Measurements from ENCODE around the gene ACAA1.
"Not testable (repeated sequence)": the region's sequence is repeated elsewhere in the genome, so short reads cannot be mapped to it uniquely, and the experiment has no call there.

ACAA1 gene, protein sequence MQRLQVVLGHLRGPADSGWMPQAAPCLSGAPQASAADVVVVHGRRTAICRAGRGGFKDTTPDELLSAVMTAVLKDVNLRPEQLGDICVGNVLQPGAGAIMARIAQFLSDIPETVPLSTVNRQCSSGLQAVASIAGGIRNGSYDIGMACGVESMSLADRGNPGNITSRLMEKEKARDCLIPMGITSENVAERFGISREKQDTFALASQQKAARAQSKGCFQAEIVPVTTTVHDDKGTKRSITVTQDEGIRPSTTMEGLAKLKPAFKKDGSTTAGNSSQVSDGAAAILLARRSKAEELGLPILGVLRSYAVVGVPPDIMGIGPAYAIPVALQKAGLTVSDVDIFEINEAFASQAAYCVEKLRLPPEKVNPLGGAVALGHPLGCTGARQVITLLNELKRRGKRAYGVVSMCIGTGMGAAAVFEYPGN

DNA sequence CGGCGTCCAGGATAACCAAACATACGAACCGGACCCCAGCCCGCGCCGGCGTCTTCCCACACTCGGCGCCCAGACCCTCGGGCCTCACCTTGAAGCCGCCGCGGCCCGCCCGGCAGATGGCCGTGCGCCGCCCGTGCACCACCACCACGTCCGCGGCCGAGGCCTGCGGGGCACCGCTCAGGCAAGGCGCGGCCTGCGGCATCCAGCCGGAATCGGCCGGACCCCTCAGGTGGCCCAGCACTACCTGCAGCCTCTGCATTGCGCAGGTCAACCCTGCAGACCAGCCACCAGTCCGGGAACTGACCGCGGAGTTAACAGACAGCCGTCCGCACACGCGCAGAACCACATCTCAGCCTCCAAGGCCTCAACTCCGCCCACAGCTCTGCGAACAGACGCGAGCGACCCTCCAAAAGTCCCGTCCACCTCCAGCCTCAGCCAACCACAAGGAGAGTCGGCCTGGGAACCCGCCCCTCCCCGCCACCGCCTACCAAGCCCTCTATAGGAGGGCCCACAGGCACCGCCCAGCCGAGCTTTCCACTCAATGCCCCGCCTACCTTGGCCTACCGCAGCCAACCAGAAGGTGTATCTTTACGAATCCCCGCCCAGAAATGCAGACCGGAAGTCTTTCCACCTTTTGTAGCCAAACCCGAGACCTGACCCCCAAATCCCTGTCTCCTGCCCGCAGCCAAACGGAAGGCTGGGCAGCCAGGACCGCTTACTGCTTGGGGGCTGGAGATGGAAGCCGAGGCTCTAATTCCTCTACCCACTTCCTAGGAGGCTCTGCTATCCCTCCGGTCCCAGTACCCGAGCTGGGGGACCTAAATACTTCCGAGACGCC, at the start of gene ACAA1:
Gene ACAA1 (minus strand): TSS at position 351 of the 838 bp plus-strand sequence. CDS start 92 bp downstream, at position 259.
- DNase-seq (ENCODE audit: low read depth): peak; percentile 84

DNA sequence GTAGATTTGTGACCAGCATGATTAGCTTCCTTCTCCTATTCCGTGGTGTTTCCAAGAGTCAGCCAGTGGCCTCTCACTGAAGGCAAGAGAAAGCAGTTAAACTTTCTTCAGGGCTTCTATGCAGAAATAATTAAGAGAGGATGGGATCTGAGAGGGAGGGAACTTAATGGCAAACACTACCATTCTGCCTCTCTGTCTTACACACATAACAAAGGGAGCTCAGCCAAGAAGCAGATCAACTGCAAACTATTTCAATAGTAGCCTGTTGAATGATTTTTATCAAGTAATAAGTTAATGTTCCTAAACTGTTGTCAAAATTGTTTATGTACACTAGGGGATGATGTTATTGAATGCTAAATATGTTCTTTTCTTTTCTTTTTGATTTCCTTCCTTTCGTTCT, 40.3 kb upstream of the ACAA1 start:
- DNase-seq (ENCODE audit: low read depth): no peak

DNA sequence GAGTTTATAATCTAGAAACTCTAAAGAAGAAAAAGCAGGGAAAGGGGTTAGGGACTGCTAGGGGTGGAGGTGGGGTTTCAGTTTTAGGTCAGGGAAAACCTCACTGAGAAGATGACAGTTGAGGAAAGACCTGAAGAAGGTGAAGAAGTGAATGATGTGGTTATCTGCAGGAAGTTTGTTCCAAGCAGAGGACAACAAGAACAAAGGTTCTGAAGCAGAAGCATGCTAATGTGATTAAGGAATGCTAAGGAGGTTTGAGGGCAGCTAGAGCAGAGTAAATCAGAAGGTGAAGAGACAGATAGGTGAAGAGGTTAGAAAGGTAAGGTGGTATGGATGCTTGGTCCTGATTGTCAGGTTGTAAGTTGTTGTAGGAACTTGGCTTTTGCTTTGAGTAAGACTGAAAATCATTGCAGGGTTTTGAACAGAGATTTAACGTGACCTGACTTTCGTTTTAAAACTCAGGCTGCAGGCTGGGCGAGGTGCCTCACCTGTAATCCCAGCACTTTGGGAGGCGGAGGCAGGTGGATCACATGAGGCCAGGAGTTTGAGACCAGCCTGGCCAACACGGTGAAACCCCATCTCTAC, 37.0 kb upstream of the ACAA1 start:
- DNase-seq (ENCODE audit: low read depth): no peak

DNA sequence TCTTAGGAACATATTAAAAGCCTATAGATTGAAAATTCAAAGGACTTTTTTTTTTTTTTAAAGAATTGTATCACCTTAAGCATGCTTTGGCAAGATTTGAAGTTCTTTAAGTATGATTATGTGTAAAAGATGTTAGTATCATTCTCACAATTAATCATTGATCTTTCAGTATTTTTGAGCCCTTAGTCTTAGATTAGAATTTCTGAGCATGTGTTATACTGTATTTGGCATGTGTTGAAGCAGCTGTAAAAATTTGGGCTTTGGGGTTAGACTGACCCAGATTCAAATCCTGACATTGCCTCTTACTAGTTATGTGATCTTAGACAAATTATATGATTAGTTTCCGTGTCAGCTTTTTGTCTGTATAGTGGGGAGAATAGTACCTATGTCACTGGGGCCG, 34.7 kb upstream of the ACAA1 start:
- no peak for DNase-seq (ENCODE audit: low read depth)

DNA sequence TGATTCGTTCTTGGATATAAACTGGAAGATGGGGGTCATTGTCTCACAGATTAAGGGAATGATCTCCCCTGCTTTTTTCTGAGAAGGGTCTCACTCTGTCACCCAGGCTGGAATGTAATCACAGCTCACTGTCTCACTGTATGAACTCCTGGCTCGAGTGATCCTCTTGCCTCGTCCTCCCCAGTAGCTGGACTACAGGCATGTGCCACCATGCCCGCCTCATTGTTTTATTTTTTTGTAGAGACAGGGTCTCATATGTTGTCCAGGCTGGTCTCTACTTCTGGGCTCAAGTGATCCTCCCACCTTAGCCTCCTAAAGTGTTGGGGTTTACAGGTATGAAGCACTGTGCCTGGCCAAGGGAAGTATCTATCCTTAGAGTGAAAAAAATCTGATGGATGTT, 33.8 kb upstream of the ACAA1 start:
- DNase-seq (ENCODE audit: low read depth): no peak

DNA sequence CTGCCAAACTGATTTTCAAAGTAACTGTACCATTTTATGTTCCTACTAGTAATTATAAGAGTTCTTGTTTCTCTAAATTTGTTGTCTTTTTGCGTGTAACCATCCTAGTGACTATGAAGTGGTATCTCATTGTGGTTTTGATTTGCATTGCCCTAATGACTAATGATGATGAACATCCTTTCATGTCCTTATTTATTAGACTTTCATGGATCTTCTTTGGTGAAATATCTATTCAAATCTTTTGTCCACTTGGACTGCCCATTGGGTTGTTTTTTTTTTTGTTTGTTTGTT, 32.0 kb upstream of the ACAA1 start:
- DNase-seq (ENCODE audit: low read depth): no peak

DNA sequence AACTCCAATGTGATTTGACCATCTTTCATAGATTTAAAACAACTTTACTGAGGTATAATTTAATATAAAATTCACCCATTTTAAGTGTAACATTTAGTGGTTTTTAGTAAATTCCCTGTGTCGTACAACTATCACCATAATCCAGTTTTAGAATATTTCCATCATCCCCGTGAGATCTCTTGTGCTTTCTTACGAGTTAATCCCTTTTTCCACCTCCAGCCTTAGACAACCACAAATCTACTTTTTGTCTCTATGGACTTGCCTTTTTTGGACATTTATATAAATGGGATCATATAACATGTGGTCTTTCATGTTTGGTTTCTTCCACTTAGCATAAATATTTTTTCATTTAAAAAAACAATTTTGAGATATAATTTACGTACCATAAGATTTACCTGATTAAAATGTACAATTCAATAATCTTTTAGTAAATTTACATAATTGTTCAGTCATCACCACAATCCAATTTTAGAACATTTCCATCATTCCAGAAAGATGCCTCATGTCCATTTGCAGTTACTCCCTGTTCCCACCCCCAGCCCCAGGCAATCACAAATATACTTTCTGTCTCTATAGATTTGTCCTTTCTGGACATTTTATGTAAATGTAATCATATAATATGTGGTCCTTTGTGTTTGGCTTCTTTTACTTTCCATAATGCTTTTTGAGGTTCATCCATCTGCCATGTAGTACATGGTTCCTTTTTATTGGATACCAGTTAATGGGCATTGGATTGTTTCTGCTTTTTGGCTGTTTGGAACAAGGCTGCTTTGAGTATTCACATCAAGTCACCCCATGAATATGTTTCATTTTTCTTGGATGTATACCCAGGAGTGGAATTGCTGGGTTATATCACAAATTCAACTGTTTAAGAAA, 31.5 kb upstream of the ACAA1 start:
- DNase-seq (ENCODE audit: low read depth): no peak

DNA sequence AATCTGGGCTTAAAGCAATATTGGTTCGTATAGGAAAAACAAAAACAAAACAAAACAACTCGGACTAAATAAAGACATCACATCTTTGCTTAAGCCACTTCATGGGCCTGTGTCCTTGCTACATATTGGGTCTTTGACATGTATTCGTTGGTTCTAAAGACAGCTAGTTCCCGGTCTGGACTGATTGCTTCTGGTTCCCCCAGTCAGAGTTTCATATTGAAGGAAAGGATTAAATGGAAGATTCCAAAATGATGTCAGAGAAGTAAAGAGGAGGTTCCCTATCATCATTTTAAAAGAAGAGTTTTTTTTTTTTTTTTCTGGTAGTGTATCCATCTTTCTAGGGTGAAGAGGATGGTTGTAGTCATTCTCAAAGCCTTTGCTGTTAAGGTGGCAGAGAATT, 30.7 kb upstream of the ACAA1 start:
- DNase-seq (ENCODE audit: low read depth): no peak

DNA sequence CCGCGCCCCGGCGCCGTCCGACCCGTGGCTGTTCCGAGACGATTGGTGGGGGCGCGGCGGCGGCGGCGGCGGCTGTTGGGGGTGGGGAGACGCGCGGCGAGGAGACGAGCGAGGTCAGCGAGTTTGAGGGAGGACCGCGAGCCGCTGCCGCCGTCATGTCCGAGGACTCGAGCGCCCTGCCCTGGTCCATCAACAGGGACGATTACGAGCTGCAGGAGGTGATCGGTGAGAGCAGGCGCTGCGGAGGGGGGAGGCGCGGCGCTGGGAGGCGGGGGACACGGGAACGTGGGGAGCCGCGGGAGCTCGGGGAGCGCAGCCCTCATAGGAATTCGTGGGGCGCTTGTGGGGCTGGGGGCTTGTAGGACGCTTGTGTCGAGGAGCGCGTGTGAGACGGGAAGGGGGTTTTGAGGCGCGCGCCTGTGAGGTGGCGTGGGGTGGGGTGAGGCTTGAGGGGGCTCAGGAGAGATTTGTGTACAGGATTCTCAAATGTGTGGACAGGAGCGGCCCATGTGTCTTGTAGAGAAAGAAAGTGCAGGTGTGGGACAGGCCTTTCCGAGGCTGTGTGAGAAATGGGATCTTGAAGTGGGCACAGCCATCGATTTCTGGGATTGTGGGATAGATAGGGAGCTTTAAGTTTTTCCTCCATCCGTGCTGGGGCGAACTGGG, 28.9 kb upstream of the ACAA1 start:
- DNase-seq (ENCODE audit: low read depth): no peak

DNA sequence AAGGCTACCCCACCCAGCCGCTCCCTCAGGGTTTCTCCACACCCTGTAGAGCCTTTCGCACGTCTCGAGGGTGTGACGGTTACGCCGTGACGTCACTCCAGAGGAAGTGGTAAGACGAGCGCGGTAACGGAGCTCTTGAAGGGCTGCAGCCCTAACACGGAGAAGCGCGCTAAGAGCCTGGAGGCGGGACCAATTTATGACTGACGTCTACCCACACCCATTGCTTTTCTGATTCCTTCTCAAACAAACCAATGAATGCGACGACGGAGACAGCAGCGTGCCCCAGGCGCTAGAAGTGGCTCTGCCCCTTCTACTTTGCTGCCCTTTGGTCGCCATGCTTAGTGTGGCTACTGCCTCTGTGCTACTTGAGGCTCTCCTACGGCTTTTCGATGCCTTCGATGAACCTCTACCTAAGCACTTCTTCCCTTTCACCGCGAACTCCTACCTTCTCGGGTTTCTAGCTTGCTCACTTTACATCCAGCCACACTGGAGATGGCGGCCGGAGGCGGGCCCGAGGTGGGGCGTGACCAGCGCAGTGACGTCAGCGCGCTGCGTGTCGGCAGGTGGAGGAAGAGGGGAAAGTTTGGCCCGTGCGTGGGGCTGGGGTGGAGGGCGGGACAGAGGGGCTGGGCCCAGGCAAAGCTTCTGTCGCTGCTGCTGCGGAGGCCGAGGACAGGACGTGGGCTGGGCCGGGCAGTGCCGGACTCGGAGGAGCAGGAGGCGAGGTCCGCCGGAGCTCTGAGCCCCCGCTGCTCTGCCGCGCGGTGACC, 28.2 kb upstream of the ACAA1 start, which contains the start of gene OXSR1:
Gene OXSR1 (plus strand): TSS at position 586 of the 770 bp plus-strand sequence. CDS start 340 bp downstream, outside the sequence.
- peak; percentile 92 for DNase-seq (ENCODE audit: low read depth)

DNA sequence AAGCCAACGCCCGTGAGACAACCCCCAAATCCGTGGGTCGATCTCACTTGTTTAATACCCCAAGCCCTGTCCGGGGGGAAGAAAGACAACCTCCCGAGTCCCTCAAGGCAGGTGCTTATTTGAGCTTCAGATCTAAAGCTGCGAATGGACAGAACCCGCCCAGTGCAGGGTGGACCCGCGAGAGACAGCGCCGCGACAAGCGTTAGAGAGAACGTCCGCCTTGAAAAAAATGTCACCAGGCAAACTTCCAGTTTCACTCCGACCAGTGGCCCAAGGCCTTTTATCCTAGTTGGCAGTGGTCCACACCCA, 27.7 kb upstream of the ACAA1 start:
- no peak for DNase-seq (ENCODE audit: low read depth)

DNA sequence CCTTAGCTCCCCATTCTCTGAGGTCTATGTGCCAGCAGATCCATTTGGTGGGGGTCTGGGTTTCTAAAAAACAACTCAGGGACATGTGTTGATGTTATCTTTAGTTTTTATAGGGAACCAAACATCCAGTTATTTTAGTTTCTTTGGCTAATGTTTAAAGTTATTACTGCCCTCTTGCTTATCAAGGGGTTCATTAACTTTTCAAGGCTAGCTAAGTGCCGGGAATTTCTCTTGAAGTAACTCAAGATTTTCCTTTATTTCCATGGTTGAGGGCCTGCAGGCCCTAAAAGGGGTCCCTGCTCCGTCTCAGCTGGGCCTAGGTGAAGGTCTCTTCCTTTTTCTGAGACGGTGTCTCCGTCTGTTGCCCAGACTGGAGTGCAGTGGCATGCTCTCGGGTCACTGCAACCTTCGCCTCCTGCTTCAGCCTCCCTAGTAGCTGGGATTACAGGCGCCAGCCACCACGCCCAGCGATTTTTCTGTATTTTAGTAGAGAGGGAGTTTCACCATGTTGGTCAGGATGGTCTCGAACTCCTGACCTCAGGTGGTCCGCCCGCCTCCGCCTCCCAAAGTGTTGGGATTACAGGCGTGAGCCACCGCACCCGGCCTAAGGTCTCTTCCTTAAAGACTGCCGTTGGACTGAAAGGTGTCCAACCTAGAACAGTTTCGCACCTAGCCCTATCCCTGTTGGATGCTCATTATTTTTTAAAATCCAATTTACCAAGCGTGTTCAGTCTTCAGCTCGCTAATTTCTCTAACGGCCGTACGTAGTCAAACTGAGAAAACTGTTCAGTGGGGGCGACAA, 27.1 kb upstream of the ACAA1 start:
- no peak for DNase-seq (ENCODE audit: low read depth)

DNA sequence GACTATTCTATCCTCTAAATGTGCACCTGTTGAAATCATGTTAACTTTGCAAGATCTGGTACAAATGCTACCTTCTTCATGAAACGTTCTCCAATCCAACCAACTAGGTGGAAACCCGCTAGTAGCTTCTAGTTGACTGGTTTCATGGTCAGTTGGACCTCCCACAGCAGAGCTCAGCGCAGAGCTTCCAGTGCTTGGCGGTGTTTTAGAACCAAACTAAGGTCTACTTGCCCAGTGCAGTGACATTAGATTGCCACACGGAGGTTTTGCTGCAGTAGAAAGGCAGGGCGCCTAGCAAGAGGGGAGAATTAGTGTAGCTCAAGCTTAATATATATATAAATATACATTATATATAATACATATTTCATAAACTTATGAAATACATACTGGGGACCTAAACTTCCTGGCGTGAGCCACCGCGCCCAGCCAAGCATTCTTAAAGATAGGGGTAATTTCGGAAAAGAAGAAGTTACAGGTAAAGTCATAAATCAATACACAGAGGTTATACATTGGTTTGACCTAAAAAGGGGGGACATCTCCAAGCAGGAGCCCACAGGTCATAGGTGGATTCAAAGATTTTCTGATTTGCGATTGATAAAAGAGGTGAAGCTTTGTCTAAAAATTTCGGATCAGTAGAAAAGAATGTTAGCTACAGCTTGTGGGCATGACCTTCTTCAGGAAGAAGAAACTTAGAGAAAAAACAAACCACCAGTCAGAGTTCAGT, 26.4 kb upstream of the ACAA1 start:
- DNase-seq (ENCODE audit: low read depth): no peak

DNA sequence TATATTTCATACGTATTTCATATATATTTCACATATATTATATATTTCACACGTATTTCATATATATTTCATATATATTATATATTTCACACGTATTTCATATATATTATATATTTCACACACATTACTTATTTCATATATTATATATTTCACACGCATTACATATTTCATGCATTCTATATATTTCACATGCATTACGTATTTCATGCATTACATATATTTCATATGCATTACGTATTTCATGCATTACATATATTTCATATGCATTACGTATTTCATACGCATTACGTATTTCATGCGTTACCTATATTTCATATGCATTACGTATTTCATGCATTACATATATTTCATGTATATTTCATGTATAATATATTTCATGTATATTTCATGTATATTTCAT, 23.8 kb upstream of the ACAA1 start:
- DNase-seq (ENCODE audit: low read depth): not testable (repeated sequence)

DNA sequence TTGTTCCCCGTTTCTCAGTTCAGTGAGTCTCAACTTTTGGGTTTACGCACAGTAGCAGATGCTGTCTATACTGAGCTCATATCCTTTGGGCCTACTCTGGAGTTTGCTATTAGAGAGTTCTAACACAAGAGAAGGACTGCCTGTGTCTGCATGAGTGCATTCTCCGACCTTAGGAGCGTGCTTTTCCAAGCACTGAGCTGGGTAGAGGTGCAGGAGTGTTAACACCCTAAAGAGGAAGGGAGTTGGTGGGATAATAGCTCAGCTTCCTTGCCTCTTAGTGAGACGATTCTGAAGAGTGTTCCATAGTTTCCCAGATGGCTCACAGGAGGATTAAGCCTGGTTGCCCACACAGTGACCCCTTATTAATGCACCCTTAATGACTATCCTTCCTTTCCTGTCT, 21.5 kb upstream of the ACAA1 start:
- DNase-seq (ENCODE audit: low read depth): no peak

DNA sequence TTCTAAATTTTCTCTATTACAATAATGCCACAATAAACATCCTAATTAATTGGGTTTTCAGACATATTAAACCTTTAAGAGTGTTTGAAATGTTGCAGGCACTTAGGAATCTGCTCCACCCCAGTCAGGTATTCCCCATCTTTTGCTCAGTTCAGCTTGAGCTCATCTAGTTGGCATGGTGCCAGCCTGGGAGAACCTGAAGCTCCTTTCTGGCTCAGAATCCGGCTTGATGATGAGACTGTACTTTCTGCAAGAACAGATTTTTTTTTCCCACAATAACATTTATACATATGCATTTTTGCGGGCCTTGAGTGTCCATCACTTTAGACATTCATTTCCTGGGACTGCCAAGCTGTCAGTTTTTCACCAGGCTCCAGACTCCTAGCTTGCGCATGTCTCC, 20.7 kb upstream of the ACAA1 start:
- no peak for DNase-seq (ENCODE audit: low read depth)

DNA sequence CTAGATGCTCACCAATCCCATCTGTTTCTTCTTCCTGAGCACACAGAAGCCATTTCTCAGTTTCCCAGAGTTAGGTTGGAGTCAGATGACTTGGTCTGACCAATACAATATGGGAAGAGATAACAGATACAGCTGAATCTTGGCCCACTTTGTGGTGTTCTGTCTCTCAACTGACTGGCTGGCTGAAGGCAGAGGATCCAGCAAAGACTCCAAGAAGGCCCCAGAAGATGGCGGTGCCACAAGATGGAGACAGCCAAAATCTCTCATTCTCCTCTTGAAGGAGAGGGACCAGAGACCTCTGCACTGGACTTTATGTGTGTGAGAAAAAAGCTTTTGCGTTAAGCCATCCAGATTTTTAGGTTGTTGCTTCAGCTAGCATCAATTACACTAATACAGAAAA, 20.2 kb upstream of the ACAA1 start:
- no peak for DNase-seq (ENCODE audit: low read depth)

DNA sequence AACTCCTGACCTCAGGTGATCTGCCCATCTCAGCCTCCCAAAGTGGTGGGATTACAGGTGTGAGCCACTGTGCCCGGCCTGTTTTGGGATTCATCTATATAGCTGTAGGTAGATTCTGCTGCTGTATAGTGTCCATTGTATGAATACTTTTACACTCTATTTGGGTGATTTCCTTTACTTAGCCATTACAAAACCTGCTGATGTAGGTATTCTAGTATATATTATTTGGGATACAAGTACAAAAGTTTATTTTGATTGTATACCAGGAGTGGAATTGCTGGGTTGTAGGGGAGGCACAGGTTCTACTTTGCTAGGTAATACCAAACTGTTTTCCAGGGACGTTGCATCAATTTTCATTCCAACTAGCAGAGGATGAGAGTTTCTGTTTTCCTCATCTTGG, 18.9 kb upstream of the ACAA1 start:
- no peak for DNase-seq (ENCODE audit: low read depth)

DNA sequence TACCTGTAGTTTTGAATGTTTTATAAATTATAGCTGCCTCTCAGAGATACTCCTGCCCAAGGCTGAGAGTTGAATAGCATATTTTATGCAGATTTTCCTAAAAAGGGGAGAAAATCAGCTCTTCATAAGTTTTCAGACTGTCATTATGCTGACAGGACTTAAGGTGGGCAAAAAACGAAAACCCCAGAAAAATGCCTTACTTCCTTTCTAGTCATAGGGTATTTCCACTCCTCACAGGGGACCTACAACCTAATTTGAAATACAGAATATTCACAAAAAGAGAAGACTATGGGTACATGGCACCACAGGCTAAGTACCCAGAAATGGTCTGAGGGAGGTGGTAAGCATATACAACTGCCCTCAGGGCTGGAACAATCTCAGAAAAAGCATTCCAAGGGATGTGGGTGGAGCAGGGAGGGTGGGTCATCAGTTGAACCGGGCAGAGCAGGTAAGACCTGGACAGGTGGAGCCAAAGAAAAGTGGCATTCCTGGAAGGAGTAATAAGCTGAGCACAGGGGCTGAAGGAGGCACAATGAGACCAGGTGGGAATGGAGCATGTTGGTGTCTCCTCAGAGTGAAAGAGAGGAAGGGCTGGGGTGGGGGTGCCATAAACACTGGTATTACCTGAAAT, 17.8 kb upstream of the ACAA1 start:
- DNase-seq (ENCODE audit: low read depth): no peak

Measured in stimulated activated CD8-positive, alpha-beta memory T cell treated with anti-CD3 and anti-CD28 coated beads, Interleukin-15, amount 100 ng/mL, for 24 hours (primary cell).